DMS53 (cell line): ENCODE measurements around the gene PREX1.

Source experiments
- DNase-seq: peaks from one replicate; lab custom pipeline; 2025; lab: John Stamatoyannopoulos, UW

PREX1 gene

DNA sequence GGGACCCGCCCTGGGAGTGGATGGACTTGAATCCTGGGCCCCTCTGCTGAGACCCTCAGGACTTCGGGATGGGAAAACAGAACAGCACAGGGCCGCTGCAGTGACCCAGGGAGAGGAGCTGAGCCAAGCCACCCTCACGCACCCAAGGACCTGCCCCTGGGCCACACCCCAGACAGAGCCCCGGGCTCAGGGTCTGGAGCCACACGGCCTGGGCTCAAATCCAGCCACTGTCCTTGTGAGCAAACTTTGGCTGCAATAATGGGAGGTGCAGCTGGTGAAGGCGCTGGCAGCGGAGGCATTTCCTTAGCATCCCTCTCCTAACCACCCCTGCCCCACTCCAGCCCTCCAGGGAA, 207.7 kb downstream of the PREX1 start:
- no peak for DNase-seq

DNA sequence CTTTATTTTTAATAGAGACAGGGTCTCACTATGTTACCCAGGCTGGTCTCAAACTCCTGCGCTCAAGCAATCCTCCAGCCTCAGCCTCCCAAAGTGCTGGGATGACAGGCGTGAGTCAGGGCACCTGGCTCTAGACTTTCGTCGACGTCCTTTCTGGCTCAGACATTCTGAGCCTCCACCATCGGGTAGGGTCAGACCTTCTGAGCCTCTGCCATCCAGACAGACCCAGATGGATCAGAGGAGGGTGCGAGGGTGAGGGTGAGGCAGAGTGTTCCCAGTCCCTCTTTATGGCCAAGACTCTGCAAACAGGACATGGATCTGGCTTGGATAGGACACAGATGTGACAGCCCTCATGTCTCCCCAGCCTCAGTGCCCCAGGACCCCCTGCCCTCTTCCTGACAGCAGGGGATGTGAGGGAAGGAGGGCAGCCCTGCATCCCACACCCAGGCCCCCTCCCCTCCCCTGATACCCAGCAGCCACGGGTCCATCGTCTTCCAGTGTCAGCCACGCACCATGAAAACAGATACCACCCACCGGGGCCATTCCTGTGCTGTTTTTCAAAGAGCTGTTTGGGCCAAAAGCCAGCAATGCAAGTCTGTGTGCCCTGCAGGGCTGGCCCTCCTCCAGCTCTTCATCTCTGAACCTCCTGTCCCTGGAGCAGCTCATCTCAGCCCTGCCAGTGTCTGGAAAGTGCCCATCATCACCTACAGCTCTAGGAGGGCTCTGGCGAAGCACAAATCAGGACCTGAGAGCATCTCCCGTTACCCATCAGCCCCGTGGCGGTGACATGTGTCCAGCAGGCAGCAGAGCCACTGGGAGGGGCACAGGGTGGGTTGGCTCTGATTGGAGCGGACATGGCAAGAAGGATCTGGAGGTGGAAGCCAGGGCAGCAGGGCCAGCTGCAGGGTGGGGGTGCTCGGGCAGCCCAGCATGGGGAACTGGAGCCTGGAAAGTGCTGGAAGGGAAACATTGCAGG, 208.4 kb downstream of the PREX1 start:
- DNase-seq = no peak

DNA sequence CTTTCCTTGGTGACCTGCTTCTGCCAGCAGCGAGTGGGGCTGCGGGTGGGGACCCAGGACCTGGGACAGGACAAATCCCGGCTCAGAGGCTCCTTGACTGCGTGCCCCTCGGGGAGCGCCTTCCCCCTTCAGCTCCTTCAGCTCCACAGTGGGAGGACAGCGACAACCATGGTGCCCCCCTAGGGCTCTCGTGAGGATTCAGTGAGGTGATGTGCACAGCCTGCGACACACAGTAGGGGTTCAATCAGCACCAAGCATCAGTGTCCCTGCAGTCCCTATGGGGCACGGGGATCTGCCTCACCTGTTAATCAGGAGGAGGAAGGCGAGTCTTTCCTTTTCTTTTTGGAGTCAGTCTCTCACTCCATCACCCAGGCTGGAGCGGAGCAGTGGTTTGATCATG, 209.2 kb downstream of the PREX1 start:
- no peak for DNase-seq

DNA sequence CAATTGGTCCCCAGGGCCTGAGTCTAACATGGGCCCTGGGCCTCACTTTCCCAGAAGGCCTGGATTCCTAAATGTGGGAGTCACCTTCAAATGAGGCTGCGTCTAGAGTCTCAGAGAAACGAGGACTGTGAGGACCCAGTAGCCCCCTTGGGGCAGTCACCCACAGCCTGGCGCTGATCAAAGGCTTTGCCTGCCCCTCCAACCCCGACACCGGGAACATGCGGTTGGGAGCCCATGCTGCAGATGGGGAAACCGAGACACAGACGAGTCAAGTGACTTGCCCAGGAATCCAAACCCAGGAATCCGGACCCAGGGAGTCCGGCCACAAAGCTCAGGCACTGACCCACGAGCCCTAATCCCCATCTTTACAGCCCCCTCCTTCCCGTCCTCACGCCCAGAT, 209.7 kb downstream of the PREX1 start:
- no peak for DNase-seq

DNA sequence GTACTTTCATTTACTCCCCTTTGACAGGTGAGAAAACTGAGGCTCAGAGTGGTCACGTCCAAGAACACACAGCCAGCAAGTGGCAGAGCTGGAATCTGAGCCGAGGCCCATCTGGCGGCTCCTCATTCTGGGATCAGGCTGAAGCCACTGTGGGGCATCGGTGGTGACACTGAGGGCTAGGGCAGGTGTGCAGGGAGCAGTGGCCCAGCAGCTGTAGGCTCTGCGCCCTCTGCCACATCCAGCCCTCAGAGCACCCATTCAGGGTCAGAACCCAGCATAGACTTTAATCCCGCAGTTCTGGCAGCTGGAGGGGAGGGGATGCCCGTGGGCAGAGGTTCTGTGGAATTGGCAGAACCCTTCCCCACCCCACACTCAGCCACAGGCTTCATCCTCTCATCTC, 210.3 kb downstream of the PREX1 start:
- DNase-seq = no peak

DNA sequence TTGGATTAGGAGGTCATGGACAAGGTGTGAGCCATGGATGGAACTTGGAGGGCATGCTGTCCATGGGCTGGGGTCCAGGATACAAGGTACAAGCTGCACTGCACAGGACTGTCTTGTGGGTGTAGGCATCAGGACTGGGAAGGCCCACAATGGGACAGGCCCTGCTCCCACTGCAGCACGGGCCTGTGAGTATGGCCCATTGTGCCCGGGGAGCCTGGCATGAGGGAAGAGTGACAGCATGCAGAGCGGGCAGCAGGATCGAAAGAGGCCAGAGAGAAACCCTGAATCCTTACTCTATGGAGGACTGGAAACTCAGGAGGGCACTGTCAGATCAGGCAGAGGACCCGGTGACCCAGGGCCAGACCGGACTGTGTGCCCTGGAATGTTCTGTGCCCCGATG, 211.3 kb downstream of the PREX1 start:
- no peak for DNase-seq

DNA sequence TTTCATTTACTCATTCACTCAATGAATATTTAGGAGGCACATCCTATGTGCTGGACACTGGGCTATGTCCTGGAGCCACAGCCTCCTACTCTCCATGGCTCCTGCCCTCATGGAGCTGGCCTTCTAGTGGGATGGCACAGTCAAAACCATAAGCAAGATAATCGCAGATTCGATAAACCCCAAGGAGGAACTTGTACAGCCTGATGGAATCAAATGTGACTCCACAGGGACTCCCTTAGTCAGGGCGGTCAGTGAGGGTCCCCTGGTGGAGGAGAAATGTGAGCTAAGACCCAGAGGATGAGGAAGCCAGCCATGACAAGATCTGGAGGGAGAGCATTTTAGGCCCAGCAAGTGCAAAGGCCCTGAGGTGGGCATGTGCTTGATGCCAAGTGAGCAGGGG, 211.9 kb downstream of the PREX1 start:
- no peak for DNase-seq

DNA sequence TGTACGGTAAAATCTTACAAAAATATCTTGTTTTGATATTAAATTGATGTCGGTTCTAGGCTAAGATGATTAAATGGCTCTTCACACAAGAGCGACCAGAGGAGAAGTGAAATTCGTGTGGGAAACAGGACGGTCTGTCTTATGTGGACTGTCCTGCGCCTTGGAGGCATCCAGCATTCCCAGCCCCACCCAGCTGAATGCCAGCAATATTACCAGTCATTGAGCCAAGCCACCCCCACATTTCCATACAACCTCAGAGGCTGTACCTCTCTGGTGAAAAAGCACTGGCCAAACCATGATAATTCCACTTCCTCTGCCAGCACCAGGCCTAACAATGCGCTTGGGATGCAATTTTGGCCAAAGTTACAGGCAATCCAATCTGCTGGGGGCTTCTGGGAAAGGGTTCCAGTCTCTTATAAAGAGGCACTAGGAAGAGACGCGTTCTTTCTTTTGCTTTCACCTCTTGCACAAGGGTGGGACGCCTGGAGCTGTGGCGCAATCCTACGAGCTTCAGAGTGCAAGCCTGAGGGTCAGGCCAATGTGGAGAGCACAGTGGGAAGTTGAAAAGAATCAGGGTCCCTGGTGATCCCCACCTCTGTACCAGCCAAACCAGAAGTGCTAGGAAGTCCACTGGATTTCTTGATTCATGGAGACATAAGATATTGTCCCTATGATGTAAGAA, 213.1 kb downstream of the PREX1 start:
- no peak for DNase-seq

DNA sequence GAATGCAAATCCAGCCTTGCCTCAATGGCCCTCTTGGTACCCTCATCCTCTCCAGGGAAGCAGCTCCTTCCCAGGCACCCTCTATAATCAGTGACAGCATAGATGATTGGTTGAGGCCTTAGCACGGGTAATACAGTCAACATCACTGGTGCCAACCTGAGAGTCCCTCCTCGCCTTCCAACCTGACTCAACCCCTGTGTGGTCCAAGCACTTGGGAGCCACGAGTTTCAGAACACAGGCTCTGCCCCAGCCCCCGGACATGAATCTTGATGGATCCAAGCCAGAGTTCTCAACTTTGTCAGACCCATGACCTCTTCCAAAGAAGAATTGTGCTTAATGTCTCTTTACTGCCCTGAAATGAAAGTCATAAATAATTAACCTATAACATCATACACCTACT, 213.9 kb downstream of the PREX1 start:
- no peak for DNase-seq

DNA sequence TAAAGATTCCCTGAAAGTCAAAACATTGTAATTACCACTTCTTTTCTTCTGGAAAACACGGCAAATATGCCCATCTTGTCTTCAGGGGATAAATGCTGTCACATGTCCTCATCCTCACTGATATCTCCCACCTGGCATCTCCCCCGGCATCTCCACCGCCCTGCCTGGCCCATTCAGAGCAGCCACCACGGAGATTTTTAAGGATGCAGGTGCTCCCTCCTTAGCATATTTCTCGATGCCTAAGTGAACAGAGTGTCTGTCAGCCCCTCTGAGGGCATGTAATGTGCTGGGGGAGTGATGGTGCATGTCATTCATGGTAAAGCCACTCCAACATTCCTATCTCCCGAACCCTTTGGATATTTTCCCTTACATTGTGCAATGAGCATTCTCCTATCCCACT, 215.5 kb downstream of the PREX1 start:
- no peak for DNase-seq

DNA sequence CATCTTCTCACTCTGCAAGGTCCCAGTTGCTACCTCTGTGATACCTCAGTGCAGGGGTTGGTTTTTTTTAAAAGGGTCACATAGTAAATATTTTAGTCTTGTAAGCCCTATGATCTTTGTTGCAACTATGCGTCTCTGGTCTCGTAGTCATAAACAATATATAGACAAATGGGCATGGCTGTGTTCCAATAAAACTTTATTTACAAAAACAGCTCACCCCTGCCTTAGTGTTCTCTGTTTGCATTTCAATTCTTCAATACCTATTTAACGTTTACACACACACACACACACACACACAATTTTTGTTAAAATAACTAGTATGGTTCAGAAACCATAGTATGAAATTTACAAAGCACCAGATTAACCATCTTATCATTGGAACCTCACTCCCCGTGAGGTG, 216.8 kb downstream of the PREX1 start:
- no peak for DNase-seq

DNA sequence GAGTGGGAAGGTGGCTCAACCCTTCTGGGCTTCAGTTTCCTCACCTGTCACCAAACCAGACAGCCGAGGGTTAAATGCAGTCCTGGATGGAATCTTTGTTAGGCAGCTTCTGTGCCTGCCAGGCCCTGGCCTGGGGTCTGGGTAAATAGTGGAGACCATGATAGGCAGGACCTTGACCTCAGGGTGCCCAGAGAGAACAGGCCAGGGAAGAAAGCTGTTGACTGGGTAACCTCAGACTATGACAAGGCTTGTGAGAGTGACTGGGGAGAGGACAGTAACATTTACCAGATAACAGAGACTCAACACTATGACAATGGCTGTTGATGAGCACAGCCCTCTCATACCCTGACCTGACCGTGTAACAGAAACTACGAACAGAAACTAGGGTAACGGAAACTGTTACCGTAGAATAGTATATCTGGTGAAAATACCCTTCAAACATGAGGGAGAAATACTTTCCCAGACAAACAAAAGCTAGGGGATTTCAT, 218.3 kb downstream of the PREX1 start:
- no peak for DNase-seq

DNA sequence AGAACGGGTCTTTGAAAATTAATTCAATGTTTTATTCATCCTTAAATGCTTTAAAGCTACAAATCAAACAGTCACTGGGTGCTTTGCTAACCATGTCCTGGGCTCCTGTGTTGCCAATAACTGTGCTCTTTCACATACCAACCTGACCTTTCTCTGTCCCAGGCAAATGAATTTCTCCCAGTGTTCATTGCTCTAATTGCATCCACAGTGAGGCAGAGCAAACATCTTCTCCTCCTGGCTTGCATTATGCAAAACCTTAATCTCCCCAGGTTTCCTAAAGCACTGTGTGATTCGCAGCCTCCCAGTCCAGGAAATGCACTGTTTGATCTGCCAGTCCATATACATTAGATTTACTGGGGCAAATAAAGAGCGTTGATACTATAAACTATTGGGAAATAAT, 219.0 kb downstream of the PREX1 start:
- DNase-seq = no peak

DNA sequence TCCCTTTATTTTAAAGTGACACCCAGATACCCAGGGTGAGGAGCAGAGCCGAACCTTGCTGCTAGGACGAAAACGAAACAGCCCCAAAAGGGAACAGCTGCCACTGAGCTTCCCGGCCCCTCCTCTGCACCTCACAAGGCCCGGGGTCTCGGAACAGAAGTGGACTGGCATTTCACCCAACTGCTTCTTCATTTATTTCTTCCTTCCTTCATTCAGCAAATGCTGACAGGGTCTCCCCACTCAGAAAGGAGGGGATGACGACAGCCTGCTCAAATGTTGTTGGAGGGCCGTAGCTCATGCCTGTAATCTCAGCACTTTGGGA, 220.3 kb downstream of the PREX1 start:
- DNase-seq = no peak

DNA sequence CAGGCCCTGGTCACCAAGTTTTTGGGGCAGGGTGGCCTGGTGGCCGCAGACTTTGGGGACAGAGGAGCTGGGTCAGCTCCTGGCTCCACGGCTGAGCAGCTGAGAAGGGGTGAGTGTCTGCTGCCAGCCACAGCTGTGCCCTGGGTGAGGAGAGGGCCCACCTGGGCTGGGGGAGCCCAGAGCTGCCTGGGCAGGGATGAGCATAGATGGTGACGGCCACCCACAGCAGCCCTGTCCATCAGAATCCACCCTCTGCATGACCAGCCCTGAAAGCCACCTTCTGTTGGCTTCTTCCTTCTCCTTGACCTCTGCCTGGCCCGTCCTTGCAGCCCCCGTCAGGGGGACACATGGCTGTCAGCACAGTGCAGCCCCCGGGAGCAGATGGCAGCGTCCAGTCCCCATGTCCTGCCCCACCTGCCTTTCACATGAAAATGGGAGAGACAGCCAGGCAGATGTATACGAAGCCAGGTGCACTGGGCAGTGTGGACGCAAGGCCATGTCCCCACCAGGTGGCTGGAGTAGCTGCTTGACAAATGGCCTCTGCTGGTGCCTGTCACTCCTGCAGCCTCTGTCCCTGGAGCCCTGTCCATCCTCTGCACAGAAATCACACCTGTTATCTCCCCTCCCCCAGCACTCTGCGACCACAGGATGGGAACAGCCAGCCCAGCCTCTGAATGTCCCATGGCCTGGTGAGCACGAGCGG, 220.8 kb downstream of the PREX1 start:
- DNase-seq = no peak

DNA sequence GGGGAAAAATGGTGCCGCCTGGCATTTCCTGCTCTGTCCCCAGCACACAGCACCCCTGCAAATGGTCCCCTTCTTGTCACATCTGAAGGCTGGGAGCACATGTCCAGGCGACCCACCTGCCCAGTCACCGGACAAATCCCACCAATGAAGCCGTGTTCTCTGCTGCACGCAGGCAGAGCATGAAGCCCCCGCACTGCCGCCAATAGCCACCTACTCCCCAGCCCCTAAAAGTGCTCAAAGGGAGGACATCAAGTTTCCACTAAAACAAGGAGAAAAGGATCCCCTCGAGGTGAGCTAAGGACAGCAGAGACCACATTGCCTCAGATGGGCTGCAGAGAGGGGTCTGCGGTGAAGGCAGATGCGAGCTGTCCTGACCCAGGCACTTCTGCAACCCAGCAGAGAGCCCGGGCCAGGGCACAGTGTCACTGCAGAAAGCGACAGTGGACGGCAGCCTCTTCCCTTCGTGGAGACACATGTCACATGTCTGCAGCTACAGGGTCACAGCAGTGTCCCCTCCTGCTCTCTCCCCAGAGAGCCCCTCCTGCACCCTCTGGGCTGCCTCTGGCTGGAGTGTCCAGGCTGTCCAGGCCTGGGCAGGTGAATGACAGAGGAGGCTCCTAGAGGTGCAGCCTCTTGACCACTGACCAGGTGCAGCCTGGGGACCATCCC, 221.5 kb downstream of the PREX1 start:
- DNase-seq = no peak

DNA sequence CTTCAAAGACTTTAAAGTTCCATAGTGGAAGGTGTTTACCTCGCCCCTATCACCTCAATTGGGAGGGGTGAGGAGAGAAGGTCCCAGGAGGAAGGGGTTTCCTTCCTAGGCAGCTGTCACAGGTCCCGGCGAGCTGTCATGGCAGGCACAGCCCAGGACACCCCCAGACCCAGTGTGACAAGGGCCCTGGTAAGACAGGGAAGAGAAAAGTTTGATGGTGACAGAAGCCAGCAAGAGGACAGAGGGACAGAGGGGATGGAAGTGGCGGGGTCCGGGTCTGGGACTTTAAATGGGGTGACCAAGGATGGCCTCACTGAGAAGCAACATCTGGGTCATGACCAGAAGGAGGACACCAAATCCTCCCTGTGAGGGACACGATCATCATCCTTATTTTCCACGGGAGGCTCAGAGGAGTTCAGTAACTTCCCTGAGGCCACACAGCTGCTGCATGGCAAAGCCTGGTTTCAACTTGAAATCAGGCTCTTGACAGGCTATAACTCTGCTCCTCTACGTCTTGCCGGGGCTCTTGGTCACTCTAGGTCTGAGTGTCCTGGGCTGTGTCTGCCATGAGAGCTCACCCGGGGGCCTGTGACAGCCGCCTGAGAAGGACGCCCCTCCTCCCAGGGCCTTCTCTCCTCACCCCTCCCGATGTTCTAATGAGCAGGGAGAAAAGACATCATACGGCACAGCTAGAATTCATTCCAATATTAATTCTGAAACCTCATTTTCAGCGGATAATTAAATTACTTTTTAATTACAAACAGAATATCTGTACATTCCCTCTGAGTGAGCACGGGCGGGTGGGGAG, 222.2 kb downstream of the PREX1 start:
- DNase-seq = no peak

DNA sequence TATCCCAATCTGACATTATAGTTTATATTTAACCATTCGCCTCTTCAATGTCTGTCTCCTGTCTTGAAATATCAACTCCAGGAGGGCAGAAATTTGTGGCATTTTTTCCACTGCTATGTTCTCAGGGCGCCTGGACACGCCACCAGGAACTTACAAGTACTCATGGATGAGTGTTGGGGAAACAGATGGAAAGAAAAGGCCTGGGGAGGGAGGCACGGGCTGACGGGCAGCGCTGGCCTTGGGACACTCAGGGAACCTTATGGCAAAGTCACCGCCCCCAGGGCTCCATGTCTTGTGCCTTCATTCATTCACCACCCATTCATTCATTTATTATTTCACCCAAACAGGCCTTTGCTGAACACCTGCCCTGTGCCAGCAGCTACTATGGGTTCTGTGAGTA, 222.9 kb downstream of the PREX1 start:
- DNase-seq = no peak

DNA sequence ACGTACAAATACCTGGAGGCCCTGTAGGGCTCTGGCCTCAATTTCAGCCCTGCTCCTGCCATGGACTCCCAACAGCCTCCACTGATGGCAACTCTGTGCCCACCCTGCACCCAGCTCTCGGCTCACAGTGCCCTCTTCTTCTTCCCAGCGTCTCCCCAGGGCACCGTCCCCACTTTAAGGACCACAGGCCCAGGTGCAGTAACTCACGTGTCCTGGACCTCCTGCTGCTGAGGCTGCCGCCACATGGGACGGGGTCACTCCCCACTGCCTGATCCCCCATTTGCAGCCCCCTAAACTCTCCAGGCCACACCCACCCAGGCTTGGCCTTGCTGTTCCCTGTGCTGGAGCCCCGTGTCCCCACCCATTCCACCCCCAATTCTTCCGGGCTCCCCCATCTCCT, 223.4 kb downstream of the PREX1 start:
- no peak for DNase-seq

DNA sequence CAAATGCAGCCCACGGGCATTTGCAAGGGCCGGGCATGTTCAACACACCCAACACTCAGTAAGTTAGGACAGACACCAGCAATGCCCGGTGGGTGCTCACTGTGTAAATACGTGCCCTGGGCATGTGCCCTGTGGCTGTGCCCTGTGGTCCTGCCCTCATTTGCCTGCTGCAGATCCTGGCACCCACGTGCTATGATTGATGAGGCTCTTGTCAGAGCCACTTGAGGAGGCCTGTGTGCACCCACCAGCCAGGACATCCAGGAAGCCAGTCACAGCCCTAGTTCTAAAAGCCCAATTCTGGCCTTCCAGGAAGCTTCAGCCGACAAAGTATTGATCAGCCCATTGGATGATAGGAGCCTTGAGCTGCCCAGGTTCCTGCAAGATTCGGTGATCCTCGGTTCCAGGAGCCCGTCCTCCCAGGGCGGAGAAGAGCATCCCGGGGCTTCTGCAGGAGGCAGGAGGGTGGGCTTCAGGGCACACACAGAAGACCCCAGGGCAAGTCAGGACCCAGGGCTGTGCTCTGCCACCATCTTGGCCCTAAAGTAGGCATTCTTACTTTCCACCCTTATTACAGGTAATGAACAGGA, 223.9 kb downstream of the PREX1 start:
- no peak for DNase-seq
